Uterus (tissue), 2 donors: Measurements from ENCODE around the gene PSTK.

Source experiments
- CTCF ChIP-seq, 4 experiments: fragments of 200-600 bp in 2 of 4; fragments of 450-650 bp in 2 of 4; sonication (generic) in 2 of 4; IDR thresholded peaks; one replicate each; pipeline ENCODE4 v1.5.1; 2016 to 2019; ENCODE audit warnings: antibody characterized with exemption in 4 of 4, mild to moderate bottlenecking in 2 of 4, moderate library complexity in 1 of 4
- POLR2A ChIP-seq, 2 donors: fragments of 450-650 bp; IDR thresholded peaks; one replicate each; pipeline ENCODE4 v1.6.1; 2016; ENCODE audit warnings: antibody characterized with exemption in 2 of 2, mild to moderate bottlenecking in 1 of 2, moderate library complexity in 1 of 2

GRCh38 chr10:122992031-122992585 lies 11.9 kb downstream of the PSTK start:
- TF ChIP-seq CTCF (IDR thresholded peaks at IDR 0.05) (no peak), POLR2A (IDR thresholded peaks at IDR 0.05) (no peak)
